ENCODE results near the gene LRTM2.

LRTM2 gene

DNA sequence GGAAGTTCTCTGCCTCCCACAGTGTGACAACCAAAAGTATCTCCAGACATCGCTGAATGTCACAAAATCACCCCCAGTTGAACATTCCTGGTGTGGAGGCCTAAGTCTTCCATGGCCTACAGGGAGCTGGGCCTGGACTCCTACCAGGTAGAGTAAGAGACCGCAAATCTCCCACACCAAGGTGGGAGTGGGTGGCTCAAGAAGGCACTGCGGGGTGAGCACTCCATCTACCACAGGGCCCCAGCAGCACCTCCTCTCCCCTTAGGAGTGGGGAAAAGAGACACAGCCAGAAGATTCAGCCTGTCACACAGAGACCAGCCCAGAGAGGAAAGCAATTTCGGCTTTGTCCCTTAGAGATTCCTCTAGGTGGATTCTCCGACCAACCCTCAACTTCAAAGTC lies 25.5 kb downstream of the LRTM2 start:
- Histone ChIP-seq H3K4me1 (ENCODE audit: control insufficient read depth, insufficient read depth, low read length) (no peaks in the 10 kb centered on the region), H3K9me3 (ENCODE audit: control insufficient read depth, insufficient read depth, low read depth, low read length) (no peaks in the 10 kb centered on the region), H3K36me3 (ENCODE audit: control insufficient read depth in 2 of 2, insufficient read depth in 1 of 2, low read length in 2 of 2) (no peaks in the 10 kb centered on the region), H3K27ac (ENCODE audit: extremely low read depth, low read depth, low read length) (no peak overlapping the region), H3K4me3 (ENCODE audit: low read depth, low read length) (no peak overlapping the region)
- ChIA-PET CTCF (no interaction called here), POLR2A (no interaction called here)
- TF ChIP-seq EGR2 (tag by site-specific recombination; IDR thresholded peaks at IDR 0.05; ENCODE audit: low read depth) (peak; percentile 43; the same call in 1 of the 2 replicates), GFI1B (tag by site-specific recombination; IDR thresholded peaks at IDR 0.05) (no peak), SP7 (tag by site-specific recombination; IDR thresholded peaks at IDR 0.05) (no peak), ZNF132 (tag by site-specific recombination; IDR thresholded peaks at IDR 0.05; ENCODE audit: borderline replicate concordance) (no peak), ZFHX2 (tag by site-specific recombination; conservative IDR thresholded peaks at IDR 0.05) (peak; percentile 29), ZNF354C (tag by site-specific recombination; IDR thresholded peaks at IDR 0.05; ENCODE audit: borderline replicate concordance, low read depth) (no peak)

- no peaks in the 10 kb centered on the region for H3K36me3 ChIP-seq (ENCODE audit: control insufficient read depth in 2 of 2, insufficient read depth in 1 of 2, low read length in 2 of 2)
- TF ChIP-seq TCF7L2 (IDR thresholded peaks at IDR 0.05; ENCODE audit: borderline replicate concordance, low read depth, low read length) (no peak), ZNF221 (tag by site-specific recombination; IDR thresholded peaks at IDR 0.05; ENCODE audit: borderline replicate concordance) (no peak), MYNN (tag by site-specific recombination; IDR thresholded peaks at IDR 0.05; ENCODE audit: borderline replicate concordance) (no peak), ZNF596 (tag by site-specific recombination; IDR thresholded peaks at IDR 0.05) (no peak), BCL11A (tag by site-specific recombination; IDR thresholded peaks at IDR 0.05; ENCODE audit: low read depth) (no peak), ZNF324 (tag by site-specific recombination; IDR thresholded peaks at IDR 0.05) (no peak)
- TF ChIP-seq, protein P1, sequence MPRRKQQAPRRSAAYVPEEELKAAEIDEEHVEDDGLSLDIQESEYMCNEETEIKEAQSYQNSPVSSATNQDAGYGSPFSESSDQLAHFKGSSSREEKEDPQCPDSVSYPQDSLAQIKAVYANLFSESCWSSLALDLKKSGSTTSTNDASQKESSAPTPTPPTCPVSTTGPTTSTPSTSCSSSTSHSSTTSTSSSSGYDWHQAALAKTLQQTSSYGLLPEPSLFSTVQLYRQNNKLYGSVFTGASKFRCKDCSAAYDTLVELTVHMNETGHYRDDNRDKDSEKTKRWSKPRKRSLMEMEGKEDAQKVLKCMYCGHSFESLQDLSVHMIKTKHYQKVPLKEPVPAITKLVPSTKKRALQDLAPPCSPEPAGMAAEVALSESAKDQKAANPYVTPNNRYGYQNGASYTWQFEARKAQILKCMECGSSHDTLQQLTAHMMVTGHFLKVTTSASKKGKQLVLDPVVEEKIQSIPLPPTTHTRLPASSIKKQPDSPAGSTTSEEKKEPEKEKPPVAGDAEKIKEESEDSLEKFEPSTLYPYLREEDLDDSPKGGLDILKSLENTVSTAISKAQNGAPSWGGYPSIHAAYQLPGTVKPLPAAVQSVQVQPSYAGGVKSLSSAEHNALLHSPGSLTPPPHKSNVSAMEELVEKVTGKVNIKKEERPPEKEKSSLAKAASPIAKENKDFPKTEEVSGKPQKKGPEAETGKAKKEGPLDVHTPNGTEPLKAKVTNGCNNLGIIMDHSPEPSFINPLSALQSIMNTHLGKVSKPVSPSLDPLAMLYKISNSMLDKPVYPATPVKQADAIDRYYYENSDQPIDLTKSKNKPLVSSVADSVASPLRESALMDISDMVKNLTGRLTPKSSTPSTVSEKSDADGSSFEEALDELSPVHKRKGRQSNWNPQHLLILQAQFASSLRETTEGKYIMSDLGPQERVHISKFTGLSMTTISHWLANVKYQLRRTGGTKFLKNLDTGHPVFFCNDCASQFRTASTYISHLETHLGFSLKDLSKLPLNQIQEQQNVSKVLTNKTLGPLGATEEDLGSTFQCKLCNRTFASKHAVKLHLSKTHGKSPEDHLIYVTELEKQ (tag by site-specific recombination; IDR thresholded peaks at IDR 0.05; ENCODE audit: borderline replicate concordance) = no peak
- TF ChIP-seq, protein P2, sequence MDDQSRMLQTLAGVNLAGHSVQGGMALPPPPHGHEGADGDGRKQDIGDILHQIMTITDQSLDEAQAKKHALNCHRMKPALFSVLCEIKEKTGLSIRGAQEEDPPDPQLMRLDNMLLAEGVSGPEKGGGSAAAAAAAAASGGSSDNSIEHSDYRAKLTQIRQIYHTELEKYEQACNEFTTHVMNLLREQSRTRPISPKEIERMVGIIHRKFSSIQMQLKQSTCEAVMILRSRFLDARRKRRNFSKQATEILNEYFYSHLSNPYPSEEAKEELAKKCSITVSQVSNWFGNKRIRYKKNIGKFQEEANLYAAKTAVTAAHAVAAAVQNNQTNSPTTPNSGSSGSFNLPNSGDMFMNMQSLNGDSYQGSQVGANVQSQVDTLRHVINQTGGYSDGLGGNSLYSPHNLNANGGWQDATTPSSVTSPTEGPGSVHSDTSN (CRISPR knock-in tag; IDR thresholded peaks at IDR 0.05) = no peak
- H3K4me1 ChIP-seq (ENCODE audit: control insufficient read depth, insufficient read depth, low read length) = no peaks in the 10 kb centered on the region
- no peak overlapping the region for H3K4me3 ChIP-seq (ENCODE audit: low read depth, low read length)
- H3K9me3 ChIP-seq (ENCODE audit: control insufficient read depth, insufficient read depth, low read depth, low read length) = no peaks in the 10 kb centered on the region
- H3K27ac ChIP-seq (ENCODE audit: extremely low read depth, low read depth, low read length) = no peak overlapping the region
- ChIA-PET CTCF (no interaction called here), POLR2A (no interaction called here)
Measured at GRCh38 chr12:1846421-1847405, 26.3 kb downstream of the LRTM2 start.

- ChIA-PET CTCF (no interaction called here), POLR2A (no interaction called here)
- no peak overlapping the region for H3K27ac ChIP-seq (ENCODE audit: extremely low read depth, low read depth, low read length)
- H3K4me3 ChIP-seq (ENCODE audit: low read depth, low read length) = no peak overlapping the region
- no peaks in the 10 kb centered on the region for H3K9me3 ChIP-seq (ENCODE audit: control insufficient read depth, insufficient read depth, low read depth, low read length)
- no peaks in the 10 kb centered on the region for H3K36me3 ChIP-seq (ENCODE audit: control insufficient read depth in 2 of 2, insufficient read depth in 1 of 2, low read length in 2 of 2)
- H3K4me1 ChIP-seq (ENCODE audit: control insufficient read depth, insufficient read depth, low read length) = no peaks in the 10 kb centered on the region
- TF ChIP-seq ZNF513 (tag by site-specific recombination; IDR thresholded peaks at IDR 0.05) = no peak
- TF ChIP-seq IKZF3 (tag by site-specific recombination; IDR thresholded peaks at IDR 0.05) = no peak
- no peak for TF ChIP-seq ZNF18 (tag by site-specific recombination; IDR thresholded peaks at IDR 0.05)
- no peak for TF ChIP-seq HOXA7 (CRISPR knock-in tag; IDR thresholded peaks at IDR 0.05; ENCODE audit: borderline replicate concordance)
- TF ChIP-seq ZNF302 (tag by site-specific recombination; IDR thresholded peaks at IDR 0.05; ENCODE audit: low read depth) = no peak
- TF ChIP-seq ZNF585B (tag by site-specific recombination; IDR thresholded peaks at IDR 0.05) = no peak
- no peak for TF ChIP-seq ZFP69B (tag by site-specific recombination; IDR thresholded peaks at IDR 0.05)
- no peak for TF ChIP-seq ZNF311 (tag by site-specific recombination; IDR thresholded peaks at IDR 0.05; ENCODE audit: borderline replicate concordance)
- no peak for TF ChIP-seq OSR2 (tag by site-specific recombination; IDR thresholded peaks at IDR 0.05)
- no peak for TF ChIP-seq ZFP3 (tag by site-specific recombination; IDR thresholded peaks at IDR 0.05; ENCODE audit: low read depth)
Measured at GRCh38 chr12:1847411-1847810, 27.0 kb downstream of the LRTM2 start.
